ENCODE results near the gene CEP41. TPM values are rescaled to one million over a fixed set of nuclear protein-coding genes. Genes with fewer than 3 reads are reported as not detected.

CEP41 gene
- total RNA-seq, 4 donors from 2014 or later: 3.1 to 10.7 (median 7.9) TPM

DNA sequence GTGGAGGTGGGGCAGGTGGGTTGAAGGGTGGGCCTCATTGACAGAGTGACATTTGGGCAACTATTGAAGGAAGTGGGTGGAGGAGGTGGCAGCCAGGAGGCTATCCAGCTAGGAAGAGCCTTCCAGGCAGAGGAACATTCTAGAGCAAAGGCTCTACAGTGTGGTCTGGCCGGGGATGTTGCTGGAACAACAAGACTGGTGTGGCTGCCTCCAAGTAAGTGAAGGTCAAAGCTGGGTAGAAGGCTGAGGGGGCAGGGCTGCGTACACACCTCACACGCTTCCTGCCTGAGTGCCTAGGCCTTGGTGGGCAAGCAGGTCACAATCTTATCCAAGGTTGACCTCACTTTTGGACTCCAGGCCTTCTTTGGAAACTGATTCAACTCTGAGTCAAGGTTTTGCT is 53.9 kb downstream of the CEP41 start:
- intact Hi-C loops (cut with DNase I): no loop called here
- Histone ChIP-seq H3K27ac (no peak overlapping the region), H3K9me3 (no peaks in the 10 kb centered on the region), H3K4me1 (no peaks in the 10 kb centered on the region), H3K27me3 (no peaks in the 10 kb centered on the region), H3K4me3 (replicated peaks in 1 of 3) (no peak overlapping the region), H3K36me3 (no peaks in the 10 kb centered on the region)
- no peak for DNase-seq
- TF ChIP-seq, protein P1, sequence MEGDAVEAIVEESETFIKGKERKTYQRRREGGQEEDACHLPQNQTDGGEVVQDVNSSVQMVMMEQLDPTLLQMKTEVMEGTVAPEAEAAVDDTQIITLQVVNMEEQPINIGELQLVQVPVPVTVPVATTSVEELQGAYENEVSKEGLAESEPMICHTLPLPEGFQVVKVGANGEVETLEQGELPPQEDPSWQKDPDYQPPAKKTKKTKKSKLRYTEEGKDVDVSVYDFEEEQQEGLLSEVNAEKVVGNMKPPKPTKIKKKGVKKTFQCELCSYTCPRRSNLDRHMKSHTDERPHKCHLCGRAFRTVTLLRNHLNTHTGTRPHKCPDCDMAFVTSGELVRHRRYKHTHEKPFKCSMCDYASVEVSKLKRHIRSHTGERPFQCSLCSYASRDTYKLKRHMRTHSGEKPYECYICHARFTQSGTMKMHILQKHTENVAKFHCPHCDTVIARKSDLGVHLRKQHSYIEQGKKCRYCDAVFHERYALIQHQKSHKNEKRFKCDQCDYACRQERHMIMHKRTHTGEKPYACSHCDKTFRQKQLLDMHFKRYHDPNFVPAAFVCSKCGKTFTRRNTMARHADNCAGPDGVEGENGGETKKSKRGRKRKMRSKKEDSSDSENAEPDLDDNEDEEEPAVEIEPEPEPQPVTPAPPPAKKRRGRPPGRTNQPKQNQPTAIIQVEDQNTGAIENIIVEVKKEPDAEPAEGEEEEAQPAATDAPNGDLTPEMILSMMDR (IDR thresholded peaks at IDR 0.05): no peak
- TF ChIP-seq POLR2A (IDR thresholded peaks at IDR 0.05): no peak
- WGBS, 2 donors: 92 to 98% methylated on average over 2 to 3 of the region's 3 CpGs

DNA sequence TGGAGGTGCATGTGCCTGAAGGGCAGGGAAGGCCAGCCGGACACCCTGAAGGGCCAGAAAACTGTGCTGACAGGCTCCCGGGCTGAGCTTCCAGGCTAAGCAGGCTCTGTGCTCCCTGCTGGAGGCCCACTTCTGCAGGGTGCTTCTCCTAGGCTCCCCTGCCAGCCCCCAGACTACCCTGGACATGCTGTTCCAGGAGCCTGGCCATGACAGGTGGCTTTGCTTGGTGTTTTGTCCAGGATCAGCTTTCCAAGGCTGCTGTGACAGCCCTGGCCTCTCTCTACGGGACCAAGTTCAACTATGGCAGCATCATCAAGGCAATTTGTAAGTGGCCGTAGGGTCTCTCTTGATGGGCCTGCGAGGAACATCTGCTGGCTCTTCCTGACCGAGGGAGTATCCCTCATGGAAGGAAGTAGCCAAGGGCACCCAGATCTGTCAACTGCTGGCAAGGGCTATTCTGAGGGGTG is 55.2 kb downstream of the CEP41 start:
- Histone ChIP-seq H3K27ac (no peak overlapping the region), H3K9me3 (no peaks in the 10 kb centered on the region), H3K36me3 (no peaks in the 10 kb centered on the region), H3K4me1 (no peaks in the 10 kb centered on the region), H3K4me3 (replicated peaks in 1 of 3) (no peak overlapping the region), H3K27me3 (no peaks in the 10 kb centered on the region)
- intact Hi-C loops (cut with DNase I): no loop called here
- TF ChIP-seq POLR2A (IDR thresholded peaks at IDR 0.05): no peak
- TF ChIP-seq, protein P1 (IDR thresholded peaks at IDR 0.05): no peak
- whole genome bisulfite sequencing, 2 donors: 85 to 92% methylated on average over 6 of the region's 6 CpGs
- no peak for DNase-seq

DNA sequence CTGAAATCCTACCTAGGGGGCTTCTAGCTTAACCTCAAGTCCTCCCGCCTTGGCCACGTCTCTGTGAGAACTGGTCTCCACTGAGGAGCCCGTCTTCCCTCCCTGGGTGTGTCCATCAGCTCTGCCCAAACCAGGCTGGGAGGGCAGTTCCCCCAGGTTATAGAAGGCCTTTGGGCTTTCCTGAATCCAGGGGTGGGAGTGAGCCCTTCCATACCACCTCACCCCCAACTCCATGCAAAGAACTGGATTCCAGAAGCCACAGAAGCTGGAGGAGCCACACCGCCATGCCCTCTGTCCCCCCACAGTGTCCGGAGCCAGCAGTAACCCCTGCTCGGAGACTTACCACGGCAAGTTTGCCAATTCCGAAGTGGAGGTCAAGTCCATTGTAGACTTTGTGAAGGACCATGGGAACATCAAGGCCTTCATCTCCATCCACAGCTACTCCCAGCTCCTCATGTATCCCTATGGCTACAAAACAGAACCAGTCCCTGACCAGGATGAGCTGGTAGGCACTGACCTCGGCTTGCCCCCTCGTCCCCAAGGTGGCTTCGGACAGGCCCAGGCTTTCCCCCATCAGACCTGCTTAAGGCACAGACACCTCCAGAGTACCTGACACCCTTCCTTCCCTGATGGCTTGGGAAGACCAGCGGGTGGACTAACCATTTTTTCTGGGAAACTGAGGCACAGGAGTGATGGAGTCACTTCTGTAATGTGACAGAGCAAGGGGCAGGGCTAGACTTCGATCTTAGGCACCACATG is 55.8 kb downstream of the CEP41 start:
- 97 to 100% methylated on average over 2 to 7 of the region's 13 CpGs for WGBS, 2 donors
- no peak for TF ChIP-seq POLR2A (IDR thresholded peaks at IDR 0.05)
- TF ChIP-seq, protein P1 (IDR thresholded peaks at IDR 0.05): no peak

DNA sequence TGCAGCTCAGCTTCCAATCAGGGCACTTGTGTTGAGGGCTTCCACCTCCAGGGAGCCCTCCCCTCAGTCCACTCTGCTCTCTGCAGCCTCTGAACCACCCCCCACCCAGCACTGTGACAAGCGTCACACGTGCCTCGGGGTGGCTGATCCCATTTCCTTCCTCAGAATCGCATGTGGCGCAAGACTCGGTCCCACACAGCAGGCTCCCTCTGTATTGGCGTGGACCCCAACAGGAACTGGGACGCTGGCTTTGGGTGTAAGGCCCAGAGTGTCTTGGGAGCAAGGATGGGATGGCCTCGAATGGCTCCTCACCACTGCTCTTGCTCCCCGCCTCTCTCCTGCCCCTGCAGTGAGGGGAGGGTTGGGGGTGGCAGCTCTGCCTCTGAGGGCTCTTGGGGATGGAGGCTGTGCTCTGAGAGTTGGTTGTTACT is 56.4 kb downstream of the CEP41 start:
- Histone ChIP-seq H3K4me3 (replicated peaks in 1 of 3) (no peak overlapping the region), H3K4me1 (no peaks in the 10 kb centered on the region), H3K36me3 (no peaks in the 10 kb centered on the region), H3K27me3 (no peaks in the 10 kb centered on the region), H3K9me3 (no peaks in the 10 kb centered on the region), H3K27ac (no peak overlapping the region)
- intact Hi-C loops (cut with DNase I): no loop called here
- TF ChIP-seq POLR2A (IDR thresholded peaks at IDR 0.05): no peak
- TF ChIP-seq, protein P1 (IDR thresholded peaks at IDR 0.05): no peak
- DNase-seq: no peak
- WGBS, 2 donors: 87 to 90% methylated on average over 9 to 10 of the region's 10 CpGs

More for the DNA sequence above, 55.8 kb downstream of the CEP41 start:
- no peaks in the 10 kb centered on the region for H3K36me3 ChIP-seq
- no peaks in the 10 kb centered on the region for H3K4me1 ChIP-seq
- DNase-seq: no peak
- intact Hi-C loops (cut with DNase I): no loop called here
- H3K27ac ChIP-seq: no peak overlapping the region
- H3K27me3 ChIP-seq: no peaks in the 10 kb centered on the region
- no peak overlapping the region for H3K4me3 ChIP-seq (replicated peaks in 1 of 3)
- H3K9me3 ChIP-seq: no peaks in the 10 kb centered on the region

DNA sequence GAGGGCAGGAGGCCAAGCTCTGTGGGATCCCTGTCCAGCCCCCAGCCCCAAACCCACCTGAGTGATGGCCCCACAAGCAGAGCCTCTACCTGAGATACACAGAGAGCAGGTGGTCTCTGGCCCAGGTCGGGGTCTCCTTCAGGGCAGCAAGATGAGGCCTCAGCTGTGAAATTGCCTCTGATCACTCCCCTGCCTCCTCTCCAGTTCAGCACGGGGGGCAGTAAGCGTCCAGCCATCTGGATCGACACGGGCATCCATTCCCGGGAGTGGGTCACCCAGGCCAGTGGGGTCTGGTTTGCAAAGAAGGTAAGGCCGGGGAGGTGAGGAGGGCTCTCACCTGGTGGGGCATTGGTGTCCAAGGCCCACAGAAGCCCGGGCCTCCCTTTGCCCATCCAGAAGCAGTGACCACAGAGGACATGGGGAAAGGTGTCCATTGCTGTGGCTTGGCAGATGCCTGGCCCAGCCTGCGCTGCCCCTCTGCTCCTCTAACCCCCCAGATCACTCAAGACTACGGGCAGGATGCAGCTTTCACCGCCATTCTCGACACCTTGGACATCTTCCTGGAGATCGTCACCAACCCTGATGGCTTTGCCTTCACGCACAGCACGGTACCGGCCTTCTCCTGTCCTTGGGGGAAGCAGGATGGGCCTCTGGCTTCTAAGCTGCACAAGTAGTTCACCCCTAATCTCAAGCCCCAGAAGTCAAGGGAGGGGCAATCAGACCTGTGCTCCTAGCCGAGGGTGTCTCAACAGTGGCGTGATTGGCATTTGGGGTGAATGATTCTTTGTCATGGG is 57.4 kb downstream of the CEP41 start:
- no peak for DNase-seq
- H3K27ac ChIP-seq: no peak overlapping the region
- no peak overlapping the region for H3K4me3 ChIP-seq (replicated peaks in 1 of 3)
- WGBS, 2 donors: 89 to 92% methylated on average over 16 to 18 of the region's 18 CpGs
- no peaks in the 10 kb centered on the region for H3K27me3 ChIP-seq
- H3K4me1 ChIP-seq: no peaks in the 10 kb centered on the region
- no peak for TF ChIP-seq POLR2A (IDR thresholded peaks at IDR 0.05)
- TF ChIP-seq, protein P1 (IDR thresholded peaks at IDR 0.05): no peak
- no peaks in the 10 kb centered on the region for H3K36me3 ChIP-seq
- H3K9me3 ChIP-seq: no peaks in the 10 kb centered on the region
- intact Hi-C loops (cut with DNase I): no loop called here
